GM18858 (cell line): ENCODE data around the gene MTMR4.
"Not testable (repeated sequence)": the region's sequence is repeated elsewhere in the genome, so short reads cannot be mapped to it uniquely, and the experiment has no call there.

ENCODE experiments used
- ATAC-seq: cut with Tn5 transposase; IDR thresholded peaks from one replicate; pipeline ENCODE4 v1.9.1; 2021; ENCODE audit not compliant: unreplicated experiment

MTMR4 gene

GRCh38 chr17:58493506-58493905, 20.9 kb downstream of the MTMR4 start:
- ATAC-seq = no peak

DNA sequence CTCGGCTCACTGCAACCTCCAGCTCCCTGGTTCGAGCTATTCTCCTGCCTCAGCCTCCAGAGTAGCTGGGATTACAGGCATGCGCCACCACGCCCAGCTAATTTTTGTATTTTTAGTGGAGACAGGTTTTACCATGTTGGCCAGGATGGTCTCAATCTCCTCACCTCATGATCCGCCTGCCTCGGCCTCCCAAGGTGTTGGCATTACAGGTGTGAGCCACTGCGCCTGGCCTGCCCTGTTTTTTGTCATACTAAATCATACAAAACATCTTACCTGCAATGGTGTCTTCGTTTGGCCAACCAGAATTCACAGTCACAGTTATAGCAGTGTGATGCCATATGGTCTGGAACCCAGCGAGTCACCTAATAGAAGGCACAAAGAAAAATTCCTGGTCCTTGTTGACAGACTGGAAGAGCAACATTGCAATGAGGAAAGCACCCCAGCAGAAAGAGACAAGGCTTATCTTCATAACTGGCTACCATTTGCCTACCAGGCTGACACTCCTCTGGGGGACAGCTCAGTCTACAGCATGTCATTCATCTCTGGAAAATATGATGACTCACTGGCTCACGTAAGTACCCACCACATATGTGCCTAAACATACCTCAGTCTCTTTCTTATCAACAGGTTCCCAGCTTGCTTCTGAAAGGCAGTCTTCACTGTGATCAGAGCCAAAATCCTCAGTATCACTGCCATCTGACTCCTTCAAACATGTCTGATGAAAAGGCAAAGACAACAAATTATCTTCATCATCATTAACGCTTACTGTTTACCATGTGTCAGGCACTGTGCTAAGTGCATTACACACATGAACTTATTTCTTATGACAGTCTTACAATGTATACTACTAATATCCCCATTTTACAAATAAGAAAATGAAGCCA, 22.0 kb downstream of the MTMR4 start:
- no peak for ATAC-seq

DNA sequence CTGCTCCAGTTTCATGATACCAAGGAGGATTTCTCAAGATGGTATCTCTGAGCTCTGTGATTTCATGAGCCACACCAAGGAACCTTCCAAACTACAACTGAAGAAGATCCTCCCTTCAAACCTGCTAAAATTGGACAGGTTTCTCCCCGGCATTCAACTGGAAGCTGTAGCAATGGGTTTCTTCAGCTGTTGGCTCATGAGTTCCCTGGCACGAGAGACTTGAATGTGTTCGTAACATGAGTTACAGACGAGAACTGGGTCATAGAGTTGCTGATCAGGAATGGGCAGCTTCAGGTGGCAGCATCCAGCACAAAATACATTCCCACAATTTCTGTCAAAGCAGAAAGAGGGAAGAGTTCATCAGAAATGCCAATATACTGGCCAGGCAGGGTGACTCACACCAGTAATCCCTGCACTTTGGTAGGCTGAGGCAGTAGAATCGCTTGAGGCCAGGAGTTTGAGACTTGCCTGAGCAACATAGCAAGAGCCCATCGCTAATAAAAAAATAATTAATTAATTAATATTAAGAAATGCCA, 22.9 kb downstream of the MTMR4 start:
- ATAC-seq = no peak

GRCh38 chr17:58488428-58488890, 26.0 kb downstream of the MTMR4 start:
- no peak for ATAC-seq

DNA sequence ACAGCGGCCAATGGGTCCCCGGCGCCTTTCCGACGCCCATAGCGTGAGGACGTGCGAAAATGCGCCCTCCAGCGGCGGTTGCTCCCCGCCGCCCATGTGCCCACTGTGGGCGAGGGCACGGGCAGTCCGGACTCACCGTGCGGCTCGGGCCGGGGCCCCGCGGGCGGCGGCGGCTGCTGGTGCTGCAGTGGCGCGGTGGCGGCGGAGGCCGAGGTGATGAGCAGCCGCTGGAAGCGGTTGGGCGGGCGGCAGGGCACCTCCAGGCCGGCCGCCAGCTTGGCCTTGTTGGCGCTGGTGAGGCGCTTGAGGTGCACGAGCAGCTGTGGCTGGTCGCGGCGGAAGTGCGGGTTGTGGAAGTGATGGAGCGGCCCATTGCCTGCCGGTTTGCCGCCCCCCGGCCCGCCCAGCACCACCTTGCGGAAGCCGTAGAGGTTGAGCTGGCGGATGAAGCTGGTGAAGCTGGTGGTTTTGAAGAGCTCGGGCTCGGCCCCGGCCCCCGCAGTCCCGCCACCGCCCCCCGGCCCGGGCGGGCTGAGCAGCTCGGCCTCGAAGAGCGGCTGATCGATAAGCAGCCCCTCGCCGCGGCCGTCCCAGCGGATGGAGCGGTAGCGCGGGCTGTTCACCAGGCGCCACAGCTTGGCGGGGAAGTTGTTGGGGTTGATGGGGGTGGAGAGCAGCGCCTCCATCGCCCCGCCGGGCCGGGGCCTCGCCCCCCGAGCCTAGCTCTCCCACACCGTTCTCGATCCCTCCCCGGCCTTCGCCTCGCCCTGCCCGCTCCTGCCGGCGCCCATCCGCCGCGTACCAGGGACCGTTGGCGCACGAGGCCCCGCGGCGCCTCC, 26.6 kb downstream of the MTMR4 start, which contains the start of gene HSF5:
Gene HSF5 (minus strand): TSS at position 820 of the 839 bp plus-strand sequence. CDS start 134 bp downstream, at position 686.
- no peak for ATAC-seq

- no peak for ATAC-seq
Measured at GRCh38 chr17:58484600-58484999, 29.8 kb downstream of the MTMR4 start.

DNA sequence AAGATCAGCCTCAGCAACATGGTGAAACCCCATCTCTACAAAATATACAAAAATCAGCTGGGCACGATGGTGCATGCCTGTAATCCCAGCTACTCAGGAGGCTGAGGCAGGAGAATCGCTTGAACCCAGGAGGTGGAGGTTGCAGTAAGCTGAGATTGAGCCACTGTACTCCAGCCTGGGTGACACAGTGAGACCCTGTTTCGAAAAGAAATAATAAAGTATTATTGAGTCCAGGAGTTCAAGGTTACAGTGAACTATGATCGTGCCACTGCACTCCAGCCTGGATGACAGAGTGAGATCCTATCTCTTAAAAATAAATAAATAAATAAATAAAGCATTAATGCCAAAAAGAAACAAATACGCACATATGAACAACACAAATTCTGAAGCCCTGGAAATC, 32.6 kb downstream of the MTMR4 start:
- not testable (repeated sequence) for ATAC-seq

- no peak for ATAC-seq
Measured at GRCh38 chr17:58480090-58480489, 34.3 kb downstream of the MTMR4 start.

DNA sequence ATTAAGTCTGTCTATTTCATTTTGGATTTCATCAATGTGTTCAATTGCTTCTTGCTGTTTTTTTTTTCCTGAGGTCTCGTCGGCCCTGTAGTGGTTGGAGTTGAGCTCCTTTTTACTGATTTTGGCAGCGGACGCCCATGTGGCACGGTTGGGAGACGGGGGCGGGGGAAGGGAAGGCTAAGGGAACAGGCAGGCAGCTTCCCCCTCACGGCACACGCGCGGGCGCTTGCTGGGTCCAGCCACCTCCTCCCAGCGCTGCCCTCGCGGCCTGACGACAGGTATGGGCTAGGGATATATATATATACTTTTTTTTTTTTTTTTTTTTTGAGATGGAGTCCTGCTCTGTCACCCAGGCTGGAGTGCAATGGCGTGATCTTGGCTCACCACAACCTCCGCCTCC, 37.6 kb downstream of the MTMR4 start:
- ATAC-seq = no peak

- ATAC-seq = no peak
Measured at GRCh38 chr17:58475985-58476384, 38.5 kb downstream of the MTMR4 start.

DNA sequence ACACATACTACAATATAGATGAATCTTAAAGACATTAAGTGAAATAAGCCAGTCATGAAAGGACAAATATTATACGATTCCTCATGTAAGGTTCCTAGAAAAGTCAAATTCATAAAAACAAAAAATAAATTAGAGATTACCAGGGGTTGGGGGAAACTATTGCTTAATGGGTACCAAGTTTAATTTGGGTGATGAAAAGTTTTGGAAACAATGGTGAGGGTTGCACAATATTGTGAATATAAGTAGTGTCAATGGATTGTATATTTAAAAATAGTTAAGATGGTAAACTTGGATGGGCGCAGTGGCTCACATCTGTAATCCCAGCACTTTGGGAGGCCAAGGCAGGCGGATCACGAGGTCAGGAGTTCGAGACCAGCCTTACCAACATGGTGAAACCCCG, 44.1 kb downstream of the MTMR4 start:
- ATAC-seq = no peak

DNA sequence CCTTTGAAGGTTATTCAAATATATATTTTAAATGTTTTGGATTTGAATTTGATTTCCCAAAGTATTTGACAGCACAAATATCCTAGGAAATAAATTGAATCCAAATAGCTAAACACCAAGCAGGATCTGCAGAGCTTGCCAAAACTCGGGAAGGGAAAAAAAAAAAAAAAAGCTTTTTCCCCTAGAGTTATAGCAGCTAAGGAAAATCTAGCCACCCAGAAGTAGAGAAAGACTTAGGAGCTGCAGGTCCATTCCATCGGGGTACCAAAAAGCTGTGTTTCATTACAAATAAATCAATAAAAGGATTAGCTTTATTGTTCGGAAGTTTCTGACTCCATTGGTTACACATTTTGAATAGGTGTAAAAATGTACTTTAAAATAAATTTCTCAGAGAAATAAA, 45.5 kb downstream of the MTMR4 start:
- no peak for ATAC-seq

GRCh38 chr17:58455491-58455890, 58.9 kb downstream of the MTMR4 start:
- ATAC-seq = no peak

- ATAC-seq = no peak
Measured at GRCh38 chr17:58452738-58453137, 61.7 kb downstream of the MTMR4 start.

DNA sequence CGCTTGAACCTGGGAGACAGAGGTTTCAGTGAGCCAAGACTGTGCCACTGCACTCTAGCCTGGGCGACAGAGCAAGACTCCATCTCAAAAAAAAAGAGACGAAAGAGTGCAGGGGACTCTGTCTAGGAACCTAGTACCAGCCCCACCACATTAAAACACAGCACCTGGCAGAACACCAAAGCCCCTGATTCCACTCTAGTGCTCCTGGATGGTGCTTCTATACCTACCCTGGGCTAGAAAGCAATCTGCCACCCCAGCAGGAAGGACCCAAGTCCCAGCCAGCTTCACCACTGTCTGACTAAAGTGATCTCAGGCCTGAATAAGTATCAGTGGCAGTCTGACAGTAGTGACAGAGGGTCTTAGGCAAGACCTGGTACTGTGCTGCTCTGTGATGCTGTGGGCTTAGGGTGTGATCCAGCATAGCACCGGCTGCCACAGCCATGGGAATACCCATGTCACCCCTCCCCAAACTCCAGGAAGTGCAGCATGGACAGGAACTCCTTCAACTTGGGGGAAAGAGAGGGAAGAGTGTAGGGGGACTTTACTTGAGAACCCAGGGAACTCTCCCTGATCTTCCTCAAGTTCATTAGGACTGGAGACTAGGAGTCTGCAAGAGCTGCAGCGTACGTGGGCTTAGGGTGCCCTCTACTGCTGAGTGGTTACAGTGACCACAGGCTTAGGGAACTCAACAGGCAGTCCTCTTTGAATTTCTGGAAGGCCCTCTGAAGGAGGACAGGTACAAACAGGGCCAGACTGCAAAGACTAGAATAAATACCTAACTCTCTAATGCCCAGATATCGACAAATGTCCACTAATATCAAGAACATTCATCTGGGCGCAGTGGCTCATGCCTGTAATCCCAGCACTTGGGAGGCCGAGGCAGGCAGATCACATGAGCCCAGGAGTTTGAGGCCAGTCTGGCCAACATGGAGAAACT, 67.1 kb downstream of the MTMR4 start:
- ATAC-seq = no peak

DNA sequence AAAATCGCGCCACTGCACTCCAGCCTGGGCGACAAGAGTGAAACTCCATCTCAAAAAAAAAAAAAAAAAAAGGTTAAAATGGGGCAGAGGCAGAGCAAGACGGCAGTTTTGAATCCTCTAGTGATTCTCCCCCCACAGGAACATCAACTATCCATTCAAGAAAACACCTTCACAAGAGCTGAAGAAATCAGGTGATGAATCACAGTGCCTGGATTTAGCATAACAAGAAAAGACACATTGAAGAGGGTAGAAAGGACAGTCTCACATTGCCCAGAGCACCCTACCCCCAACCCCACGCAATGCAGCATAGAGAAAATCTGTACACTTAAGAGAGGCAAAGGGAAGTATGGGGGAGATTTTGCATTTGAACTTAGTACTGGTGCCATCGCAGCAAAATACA, 68.4 kb downstream of the MTMR4 start:
- ATAC-seq = no peak
